GM13976 (cell line): Measurements from ENCODE around the gene UTP15.

Experiments used
- DNase-seq: peaks from one replicate; pipeline ENCODE4 v3.0.0; 2012; ENCODE audit warnings: low spot score
- in situ Hi-C: fragments of 300-500 bp; cut with MboI; formaldehyde crosslinking; loops from one replicate; pipeline ENCODE4 v1.12.0; 2022; ENCODE audit warnings: low sequenced_read_pairs, mixed read lengths, inconsistent platforms; ENCODE audit not compliant: unreplicated experiment
- TF ChIP-seq, protein P1 (sequence below): IDR thresholded peaks from 2 replicates; pipeline ENCODE4 v1.5.1; 2012; ENCODE audit warnings: borderline replicate concordance, mild to moderate bottlenecking; ENCODE audit not compliant: insufficient read depth; ENCODE audit errors: extremely low read depth, missing control alignments, control extremely low read depth

UTP15 gene

DNA sequence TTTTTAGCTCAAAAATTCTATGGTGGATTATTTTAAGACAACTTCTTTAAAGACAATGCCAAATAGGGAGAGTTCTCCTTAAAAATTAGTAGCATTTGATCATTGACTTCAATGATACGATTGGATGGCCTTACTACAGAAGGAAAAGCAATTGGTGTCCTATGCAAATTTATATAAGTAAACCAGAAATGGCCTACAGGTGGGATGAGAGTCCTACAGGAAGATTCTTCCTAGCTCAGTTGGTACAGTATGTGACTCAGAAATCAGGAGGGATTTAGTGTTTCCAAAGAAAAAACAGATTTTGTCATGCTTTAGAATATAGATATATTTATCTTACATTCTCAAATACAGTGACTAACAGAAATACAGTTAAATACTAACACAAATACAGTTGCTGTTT is 6.6 kb upstream of the UTP15 start:
- TF ChIP-seq, protein P1, sequence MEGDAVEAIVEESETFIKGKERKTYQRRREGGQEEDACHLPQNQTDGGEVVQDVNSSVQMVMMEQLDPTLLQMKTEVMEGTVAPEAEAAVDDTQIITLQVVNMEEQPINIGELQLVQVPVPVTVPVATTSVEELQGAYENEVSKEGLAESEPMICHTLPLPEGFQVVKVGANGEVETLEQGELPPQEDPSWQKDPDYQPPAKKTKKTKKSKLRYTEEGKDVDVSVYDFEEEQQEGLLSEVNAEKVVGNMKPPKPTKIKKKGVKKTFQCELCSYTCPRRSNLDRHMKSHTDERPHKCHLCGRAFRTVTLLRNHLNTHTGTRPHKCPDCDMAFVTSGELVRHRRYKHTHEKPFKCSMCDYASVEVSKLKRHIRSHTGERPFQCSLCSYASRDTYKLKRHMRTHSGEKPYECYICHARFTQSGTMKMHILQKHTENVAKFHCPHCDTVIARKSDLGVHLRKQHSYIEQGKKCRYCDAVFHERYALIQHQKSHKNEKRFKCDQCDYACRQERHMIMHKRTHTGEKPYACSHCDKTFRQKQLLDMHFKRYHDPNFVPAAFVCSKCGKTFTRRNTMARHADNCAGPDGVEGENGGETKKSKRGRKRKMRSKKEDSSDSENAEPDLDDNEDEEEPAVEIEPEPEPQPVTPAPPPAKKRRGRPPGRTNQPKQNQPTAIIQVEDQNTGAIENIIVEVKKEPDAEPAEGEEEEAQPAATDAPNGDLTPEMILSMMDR, result no peak
- in situ Hi-C loops, result no loop called here
- no peak for DNase-seq

DNA sequence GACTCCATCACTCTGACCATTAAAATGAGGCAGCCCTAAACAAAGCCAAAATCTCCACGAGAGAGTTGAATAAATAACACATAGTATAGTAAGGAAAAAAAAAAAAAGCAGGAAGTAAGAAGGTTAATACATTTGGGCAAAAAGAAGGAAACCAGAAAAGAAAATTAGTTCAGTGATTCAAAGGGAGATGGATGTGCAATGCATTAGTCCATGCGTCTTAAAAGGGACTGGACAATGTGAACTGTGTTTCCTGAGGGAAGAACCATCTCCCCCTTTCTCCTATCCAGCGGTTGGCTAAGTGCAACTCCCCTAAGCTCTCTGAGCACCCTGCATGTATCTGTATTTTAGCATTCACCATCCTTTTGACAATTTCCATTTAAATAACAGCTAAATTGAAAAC is 1.5 kb upstream of the UTP15 start:
- TF ChIP-seq, protein P1, result no peak
- in situ Hi-C loops, result no loop called here
- DNase-seq, result no peak

DNA sequence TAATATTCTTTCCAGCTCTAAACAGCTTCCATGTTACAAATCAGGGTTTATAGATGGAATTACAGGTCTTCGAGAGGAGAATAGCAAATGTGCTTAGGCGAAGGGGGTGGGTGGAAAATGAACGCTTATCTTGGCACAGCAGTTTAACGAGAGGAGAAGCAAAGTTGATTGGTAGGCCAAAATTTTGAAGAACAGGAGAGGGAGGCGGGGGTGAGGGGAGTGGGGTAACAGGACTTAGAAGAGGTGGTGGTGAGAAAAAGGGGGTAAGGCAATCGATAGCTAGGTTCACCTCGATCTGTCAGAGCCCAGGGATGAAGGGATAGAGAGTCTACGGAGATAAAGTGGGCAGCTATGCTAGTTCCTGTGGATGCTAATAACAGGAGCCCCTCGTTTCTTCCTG is 868 bp upstream of the UTP15 start:
- no peak for DNase-seq
- in situ Hi-C loops, result no loop called here

DNA sequence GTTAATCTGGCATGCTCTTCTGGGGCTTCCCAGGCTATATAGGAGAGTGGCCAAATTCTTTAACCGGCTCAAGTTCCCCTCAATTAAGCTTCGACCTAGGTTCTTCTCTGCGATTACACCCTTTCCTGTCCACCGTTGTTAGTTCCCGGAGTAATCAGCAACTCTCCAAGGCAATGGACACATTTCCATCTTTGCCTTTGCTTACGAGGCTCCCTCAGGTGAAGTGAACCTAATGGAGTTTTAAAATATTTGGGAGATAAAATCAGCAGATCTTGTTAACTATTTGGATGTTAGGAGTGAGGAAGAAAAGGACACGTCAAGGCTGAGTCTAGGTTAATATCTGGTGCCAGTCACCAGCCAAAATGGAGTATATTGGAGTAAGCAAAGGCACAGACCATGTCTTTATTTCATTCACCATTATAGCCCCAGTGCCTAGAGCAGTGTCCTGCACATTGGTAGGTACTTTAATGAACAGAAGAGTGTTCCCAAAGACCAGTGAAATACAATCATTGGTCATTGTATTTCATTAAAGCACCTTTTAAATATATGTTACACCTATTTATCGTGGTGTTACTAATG is 515 bp downstream of the UTP15 start:
- TF ChIP-seq, protein P1, result no peak
- in situ Hi-C loops, result no loop called here
- no peak for DNase-seq

More for the DNA sequence above, 868 bp upstream of the UTP15 start:
- TF ChIP-seq, protein P1, result no peak

DNA sequence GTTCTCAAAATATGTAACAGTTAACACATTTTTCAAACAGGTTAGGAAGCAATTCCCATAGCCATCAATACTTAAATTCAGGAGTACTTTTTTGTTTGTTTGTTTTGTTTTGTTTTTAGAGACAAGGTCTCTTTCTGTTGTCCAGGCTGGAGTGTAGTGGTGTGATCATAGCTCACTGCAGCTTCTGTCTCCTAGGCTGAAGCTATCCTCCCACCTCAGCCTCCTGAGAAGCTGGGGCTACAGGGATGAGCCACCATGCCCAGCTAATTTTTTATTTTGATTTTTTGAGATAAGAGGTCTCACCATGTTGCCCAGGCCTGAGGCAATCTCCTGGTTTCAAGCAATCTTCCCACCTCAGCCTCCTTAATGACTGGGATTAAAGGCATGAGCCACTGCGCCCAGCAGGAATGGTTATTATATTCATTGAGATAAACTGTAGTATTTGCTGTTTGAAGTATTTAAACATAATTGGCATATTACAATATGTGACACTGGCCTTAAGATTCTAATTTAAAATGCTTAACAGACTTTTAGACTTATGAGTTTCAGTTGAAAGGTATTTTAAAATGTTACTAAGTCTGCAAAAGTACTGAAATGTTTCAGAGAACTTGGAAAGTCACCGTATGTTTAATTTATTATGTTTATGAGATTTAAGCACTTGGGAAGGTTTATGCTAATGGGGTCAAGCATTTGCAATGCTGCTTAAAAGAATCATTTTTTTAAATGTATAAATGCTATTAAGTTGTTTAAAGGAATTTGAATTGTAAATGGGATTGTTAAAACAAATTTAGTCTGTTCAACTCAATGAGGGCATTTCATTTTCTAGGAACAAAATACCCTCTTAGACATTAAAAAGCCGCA is 17.0 kb downstream of the UTP15 start:
- in situ Hi-C loops, result loop anchor here (25.0 kb wide), 1 partner anchor 1080 kb away; no protein-coding TSS in a partner anchor
- TF ChIP-seq, protein P1, result no peak

DNA sequence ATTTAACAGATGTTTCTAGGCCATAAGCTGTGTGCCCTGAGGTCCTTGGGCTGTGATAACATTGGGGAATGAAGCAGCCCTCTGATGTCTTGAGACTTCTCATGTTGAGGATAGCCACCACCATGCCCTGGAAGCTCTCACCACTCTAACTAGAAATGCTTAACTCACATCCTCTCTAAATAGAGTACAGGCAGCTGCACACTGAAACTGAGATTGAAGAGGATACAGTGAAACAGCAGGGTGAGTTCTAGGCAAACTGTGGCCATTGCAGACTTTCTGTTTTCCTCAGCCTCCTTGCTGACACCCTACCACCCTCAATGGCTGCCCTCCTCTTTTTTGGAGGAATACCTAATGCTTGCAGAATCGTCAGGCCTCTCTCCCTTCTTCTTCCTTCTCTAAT is 22.4 kb downstream of the UTP15 start:
- in situ Hi-C loops, result loop anchor here (25.0 kb wide), 1 partner anchor 1074 kb away; no protein-coding TSS in a partner anchor
- TF ChIP-seq, protein P1, result no peak
- DNase-seq, result no peak

More for the DNA sequence above, 17.0 kb downstream of the UTP15 start:
- no peak for DNase-seq
